GM19035 (cell line): Measurements from ENCODE around the gene B3GNT8.
"Not testable (repeated sequence)": the region's sequence is repeated elsewhere in the genome, so short reads cannot be mapped to it uniquely, and the experiment has no call there.

Experiments used
- ATAC-seq: cut with Tn5 transposase; IDR thresholded peaks from one replicate; pipeline ENCODE4 v1.9.1; 2021; ENCODE audit not compliant: unreplicated experiment

B3GNT8 gene

DNA sequence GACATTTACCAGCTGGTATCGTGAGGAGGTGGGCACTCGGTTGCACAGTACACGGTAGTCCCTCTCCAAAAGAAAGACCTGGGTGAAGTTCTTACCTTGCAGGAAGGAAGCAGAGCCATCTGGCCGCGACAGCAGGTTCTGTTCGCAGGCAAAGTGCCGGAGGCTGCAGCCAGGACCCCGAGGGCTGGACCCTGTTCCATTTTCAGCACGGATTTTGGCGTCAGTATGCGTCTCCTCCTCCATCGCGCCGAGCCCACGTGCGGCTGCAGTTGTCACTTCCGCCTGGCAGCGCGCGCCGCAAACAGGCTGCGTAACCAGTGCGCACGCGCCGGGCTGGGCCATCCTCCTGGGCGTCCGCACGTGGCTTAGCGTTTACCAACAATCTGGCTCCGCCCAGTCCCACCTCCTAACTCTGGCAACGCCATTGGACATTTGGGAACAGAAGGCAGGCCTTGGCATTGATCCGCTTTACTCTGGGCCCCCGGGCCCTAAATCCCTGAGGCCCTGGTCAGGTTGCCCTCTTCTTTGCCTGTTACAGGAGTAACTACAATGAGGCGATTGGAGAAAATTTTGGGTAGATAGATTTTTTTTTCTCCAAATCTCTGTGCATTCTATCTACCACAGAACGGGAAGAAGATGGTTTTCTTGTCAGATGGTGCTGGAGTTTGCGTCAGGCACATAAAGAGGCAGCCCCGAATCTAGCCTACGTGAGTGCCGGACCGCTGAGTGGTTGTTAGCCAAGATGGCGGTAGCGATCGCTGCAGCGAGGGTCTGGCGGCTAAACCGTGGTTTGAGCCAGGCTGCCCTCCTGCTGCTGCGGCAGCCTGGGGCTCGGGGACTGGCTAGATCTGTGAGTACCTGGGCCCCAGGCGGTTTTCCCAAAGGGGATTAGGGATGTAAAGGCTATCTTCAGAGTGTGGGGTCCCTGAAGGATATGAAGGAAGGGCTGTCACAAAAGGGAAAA, 29.8 kb downstream of the B3GNT8 start, which contains the start of the genes BCKDHA and EXOSC5:
BCKDHA (plus strand) TSS at position 733 of the 964 bp plus-strand sequence; CDS start at position 743, 10 bp downstream.
EXOSC5 (minus strand) TSS at position 274 of the 964 bp plus-strand sequence; CDS start at position 243, 31 bp downstream.
- ATAC-seq = peak; percentile 88

DNA sequence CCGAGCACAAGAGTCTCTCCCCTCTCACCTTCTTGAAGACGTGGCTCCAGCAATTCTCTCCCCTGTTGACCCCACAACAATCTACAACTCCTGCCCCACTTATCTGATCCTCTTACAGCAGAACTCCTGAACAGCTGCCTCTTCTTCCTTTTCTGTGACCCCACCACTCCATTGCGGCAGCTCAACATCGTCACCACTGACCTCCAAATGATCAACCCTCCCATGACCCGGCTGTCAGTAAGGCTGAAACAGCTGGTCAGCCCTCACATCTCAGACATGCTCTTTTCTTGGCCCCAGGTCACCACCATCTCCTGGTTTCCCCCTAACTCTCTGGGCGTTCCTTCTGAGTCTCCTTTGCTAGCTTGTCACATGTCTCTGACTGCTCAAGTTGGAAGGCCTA, 31.8 kb downstream of the B3GNT8 start:
- ATAC-seq = no peak

DNA sequence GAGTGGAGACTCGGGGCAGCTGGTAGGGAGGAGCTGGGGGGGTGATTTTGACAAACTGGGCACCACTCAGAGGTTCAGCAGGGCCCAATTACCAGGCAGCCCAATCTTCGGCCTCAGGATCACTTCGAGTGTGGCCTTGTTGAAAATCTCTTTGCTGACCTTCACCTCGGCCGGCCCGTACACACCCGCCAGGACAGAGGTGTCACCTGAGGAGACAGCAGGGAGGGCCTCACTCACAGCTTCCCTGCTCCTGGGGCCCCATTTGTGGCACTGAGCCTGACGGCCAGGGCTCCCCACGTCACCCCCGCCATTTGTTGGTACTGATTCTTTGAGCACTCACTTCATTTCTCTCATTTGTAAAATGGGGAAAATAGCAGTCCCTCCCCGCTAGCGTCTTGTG, 34.4 kb downstream of the B3GNT8 start:
- no peak for ATAC-seq

DNA sequence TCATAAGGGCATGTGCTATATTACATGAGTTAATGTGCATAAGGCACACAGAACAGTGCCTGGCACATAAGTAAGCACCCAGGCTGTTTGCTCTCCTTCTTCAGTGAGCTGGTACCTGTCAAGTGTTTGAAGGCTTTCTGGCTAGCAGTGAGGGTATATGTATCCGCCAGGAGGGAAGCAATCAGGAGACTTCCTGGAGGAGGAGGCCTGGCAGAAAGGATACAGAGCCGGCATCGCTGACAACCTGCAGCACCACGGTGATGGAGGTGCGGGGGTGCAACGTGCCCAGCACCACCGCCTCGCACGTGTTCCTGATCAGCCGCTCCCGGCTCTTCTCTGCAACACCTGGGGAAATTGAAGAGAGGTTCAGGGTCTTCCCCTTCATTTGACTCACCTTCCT, 35.6 kb downstream of the B3GNT8 start:
- no peak for ATAC-seq

DNA sequence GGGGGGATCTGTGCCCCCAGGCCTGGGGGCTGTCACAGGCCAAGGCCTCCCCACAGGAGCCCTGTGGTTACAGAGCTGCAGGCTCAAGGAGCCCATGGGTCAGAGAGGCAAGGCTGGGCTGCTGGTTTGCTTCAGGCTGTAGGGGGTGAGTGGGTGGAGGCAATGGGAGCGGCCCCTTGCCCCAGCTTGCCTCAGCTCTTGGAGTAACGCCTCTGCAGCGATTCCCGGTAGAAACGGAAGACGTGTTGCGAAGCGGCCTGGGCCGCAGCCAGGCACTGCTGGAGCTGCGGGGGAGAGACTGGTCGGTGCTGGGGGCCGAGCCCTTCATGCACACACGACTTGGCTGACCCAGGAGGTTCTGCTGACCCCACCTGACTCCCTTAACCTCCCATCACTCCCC, 40.7 kb downstream of the B3GNT8 start:
- ATAC-seq = no peak

DNA sequence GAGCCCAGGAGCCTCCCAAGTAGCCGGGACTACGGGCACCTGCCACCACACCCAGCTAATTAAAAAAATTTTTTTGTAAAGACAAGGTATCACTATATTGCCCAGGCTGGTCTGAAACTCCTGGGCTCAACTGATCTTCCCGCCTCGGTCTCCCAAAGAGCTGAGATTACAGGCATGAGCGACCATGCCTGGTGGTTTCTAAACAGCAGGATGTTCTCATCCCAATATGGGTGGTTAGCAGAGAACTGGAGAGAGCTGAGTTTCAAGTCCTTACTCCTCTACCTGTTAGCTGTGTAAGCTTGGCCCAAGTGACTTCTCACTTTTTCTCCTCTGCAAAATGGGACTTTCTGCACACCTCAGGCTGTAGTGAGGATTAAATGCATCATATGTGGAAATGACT, 42.8 kb downstream of the B3GNT8 start:
- no peak for ATAC-seq

DNA sequence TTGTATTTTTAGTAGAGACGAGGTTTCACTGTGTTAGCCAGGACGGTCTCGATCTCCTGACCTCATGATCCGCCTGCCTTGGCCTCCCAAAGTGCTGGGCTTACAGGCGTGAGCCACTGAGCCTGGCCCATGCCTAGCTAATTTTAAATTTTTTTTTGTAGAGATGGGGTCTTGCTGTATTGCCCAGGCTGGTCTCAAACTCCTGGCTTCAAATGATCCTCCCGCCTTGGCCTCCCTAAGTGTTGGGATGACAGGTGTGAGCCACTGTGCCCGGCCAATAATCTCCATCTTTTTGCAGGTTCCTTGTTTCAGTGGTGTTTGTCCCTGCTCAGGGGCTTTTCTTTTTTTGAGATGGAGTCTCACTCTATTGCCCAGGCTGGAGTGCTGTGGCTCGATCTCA, 45.6 kb downstream of the B3GNT8 start:
- not testable (repeated sequence) for ATAC-seq

DNA sequence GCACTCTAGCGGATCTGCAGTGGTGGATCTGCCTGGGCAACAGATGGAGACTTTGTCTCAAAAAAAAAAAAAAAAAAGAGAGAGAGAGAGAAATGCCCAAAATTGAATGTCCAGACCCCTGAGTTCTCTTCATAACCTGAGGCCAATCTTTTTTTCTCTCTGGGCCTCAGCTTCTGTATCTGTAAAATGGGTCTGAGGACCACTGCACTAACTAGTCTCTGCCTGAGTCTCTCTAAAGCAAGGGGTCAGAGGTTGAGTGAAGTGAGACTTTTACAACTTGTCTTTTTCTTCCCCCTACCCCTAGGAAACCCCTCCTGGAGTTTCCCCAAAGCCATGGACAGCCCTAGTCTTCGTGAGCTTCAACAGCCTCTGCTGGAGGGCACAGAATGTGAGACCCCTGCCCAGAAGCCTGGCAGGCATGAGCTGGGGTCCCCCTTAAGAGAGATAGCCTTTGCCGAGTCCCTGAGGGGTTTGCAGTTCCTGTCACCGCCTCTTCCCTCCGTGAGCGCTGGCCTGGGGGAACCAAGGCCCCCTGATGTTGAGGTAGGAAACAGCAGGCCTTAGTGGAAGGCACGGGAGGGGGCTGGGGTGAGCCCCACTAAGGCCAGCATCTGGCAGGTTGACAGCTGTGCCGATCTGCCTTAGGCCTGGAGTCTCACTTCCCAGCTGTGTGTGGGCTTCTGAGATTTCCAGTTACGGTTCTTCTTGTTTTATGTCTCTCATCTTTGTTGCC, 49.0 kb downstream of the B3GNT8 start:
- no peak for ATAC-seq

DNA sequence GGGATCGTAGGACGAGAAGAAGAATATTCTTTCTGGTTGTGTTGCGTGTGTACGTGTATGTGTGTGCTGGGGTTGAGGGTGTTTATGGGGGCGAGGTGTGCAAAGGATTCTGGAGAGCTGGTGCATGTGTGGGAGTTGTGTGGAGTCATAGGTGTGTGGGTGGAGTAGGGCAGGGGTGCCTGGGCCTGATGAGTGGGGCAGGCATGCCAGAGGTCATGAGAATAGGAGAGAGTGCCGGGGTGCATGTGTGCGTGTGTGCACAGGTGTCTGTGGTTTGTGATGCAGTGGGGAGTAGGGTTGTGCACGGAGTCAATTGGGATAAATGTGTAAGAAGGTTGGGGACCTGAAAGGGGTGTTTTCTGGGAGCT, 50.2 kb downstream of the B3GNT8 start:
- ATAC-seq = no peak

DNA sequence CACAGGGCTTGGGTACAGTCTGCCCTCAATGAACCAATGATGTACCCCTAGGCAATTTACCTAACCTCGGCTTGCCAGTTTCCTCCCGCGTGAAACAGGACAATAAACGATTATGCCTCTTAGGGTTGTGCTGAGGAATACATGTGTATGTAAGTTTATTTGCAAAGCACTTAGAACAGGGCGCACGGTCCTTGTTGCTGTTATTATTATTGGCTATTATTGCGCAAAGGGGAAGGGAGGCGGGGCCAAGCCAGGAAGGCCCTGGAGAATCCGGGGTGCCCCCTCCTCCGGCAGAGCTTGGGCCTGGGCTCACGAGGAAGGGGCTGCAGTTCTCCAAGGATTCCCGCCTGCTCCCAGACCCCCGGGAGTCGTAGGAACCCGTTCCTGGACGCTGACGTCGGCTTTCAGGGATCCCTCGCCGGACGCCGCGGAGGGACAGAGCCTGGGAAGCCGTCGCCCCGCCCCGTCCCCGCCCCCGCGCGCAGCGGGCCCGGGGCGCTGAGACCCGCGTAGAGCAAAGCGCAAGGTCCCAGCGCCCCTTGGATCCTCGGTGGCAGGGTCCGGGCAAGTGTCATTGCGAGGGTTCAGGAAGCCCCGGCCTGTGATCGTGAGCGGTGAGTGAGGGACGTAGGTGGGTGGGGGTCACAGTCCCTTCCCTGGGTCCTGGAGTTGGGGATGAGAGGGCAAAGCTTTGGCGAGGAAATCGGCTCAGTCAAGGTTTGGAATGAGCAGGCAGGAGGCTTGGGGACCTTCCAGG, 50.8 kb downstream of the B3GNT8 start, which contains the start of gene TMEM91:
TMEM91 (plus strand) TSS at position 293 of the 757 bp plus-strand sequence. CDS start 1,777 bp downstream, outside the sequence.
- no peak for ATAC-seq
